Esophagus muscularis mucosa (tissue), 4 donors: ENCODE measurements around the gene NPEPL1. TPM values are rescaled to one million over a fixed set of nuclear protein-coding genes. Genes with fewer than 3 reads are reported as not detected.
"Not testable (repeated sequence)": the region's sequence is repeated elsewhere in the genome, so short reads cannot be mapped to it uniquely, and the experiment has no call there.

ENCODE experiments used
- DNase-seq: peaks from one replicate; pipeline ENCODE4 v3.0.0-alpha.2; 2017; ENCODE audit errors: extremely low spot score
- H3K27ac ChIP-seq, 4 donors: fragments of 200-600 bp; sonication (generic); replicated peaks in 1 of 4; 1 replicate in 3 of 4; 2 replicates in 1 of 4; pipeline ENCODE4 v1.5.1; 2016 to 2019; ENCODE audit warnings: mild to moderate bottlenecking in 1 of 4
- H3K27me3 ChIP-seq, 4 donors: fragments of 200-600 bp; sonication (generic); one replicate each; pipeline versions ENCODE4 v1.5.1 to v1.6.0; 2016 to 2019
- H3K36me3 ChIP-seq, 4 donors: fragments of 200-600 bp; sonication (generic); one replicate each; pipeline ENCODE4 v1.5.1; 2016 to 2019
- H3K4me1 ChIP-seq, 4 donors: fragments of 200-600 bp; sonication (generic); one replicate each; pipeline ENCODE4 v1.5.1; 2016 to 2019
- H3K4me3 ChIP-seq, 4 donors: fragments of 200-600 bp; sonication (generic); 1 replicate in 2 of 4; 2 replicates in 2 of 4; pipeline ENCODE4 v1.5.1; 2016 to 2019; ENCODE audit warnings: mild to moderate bottlenecking in 4 of 4, moderate library complexity in 1 of 4
- H3K9me3 ChIP-seq, 4 donors: fragments of 200-600 bp; sonication (generic); 1 replicate in 3 of 4; 2 replicates in 1 of 4; pipeline ENCODE4 v1.5.1; 2016 to 2019
- EP300 ChIP-seq: sonication (generic); formaldehyde crosslinking; IDR thresholded peaks from one replicate; pipeline ENCODE4 v1.6.1; 2017; ENCODE audit warnings: antibody characterized with exemption
- POLR2A ChIP-seq: fragments of 450-650 bp; IDR thresholded peaks from one replicate; pipeline ENCODE4 v1.6.1; 2017; ENCODE audit warnings: antibody characterized with exemption, moderate library complexity, mild to moderate bottlenecking, low read depth
- POLR2AphosphoS5 ChIP-seq, 2 donors: sonication (generic); formaldehyde crosslinking; IDR thresholded peaks; one replicate each; pipeline ENCODE4 v1.6.1; 2017; ENCODE audit warnings: antibody characterized with exemption in 2 of 2
- WGBS: methylation state at CpG from one replicate; pipeline ENCODE4 v1.1.5; 2018; 5-methylcytosine and 5-hydroxymethylcytosine counted together
- intact Hi-C: fragments of 100-400 bp; cut with DNase I; formaldehyde crosslinking; loops from one replicate; pipeline ENCODE4 v1.15.1; 2023
- total RNA-seq, 4 donors: library from RNA; depleted of rRNA; stranded (reverse); fragments of >200 nt; gene quantifications; one replicate each; pipeline versions ENCODE4 v1.1.0 to v1.2.1, GENCODE V29; 2016
- TF ChIP-seq, protein P1 (sequence below), 3 experiments: fragments of 200-600 bp in 2 of 3; fragments of 450-650 bp in 1 of 3; sonication (generic) in 2 of 3; IDR thresholded peaks; one replicate each; pipeline ENCODE4 v1.5.1; 2017 to 2019; ENCODE audit warnings: antibody characterized with exemption in 3 of 3, mild to moderate bottlenecking in 2 of 3, moderate library complexity in 1 of 3

Gene NPEPL1
- total RNA-seq, 4 donors from 2014 or later = 29.0 to 59.0 (median 50.5) TPM

DNA sequence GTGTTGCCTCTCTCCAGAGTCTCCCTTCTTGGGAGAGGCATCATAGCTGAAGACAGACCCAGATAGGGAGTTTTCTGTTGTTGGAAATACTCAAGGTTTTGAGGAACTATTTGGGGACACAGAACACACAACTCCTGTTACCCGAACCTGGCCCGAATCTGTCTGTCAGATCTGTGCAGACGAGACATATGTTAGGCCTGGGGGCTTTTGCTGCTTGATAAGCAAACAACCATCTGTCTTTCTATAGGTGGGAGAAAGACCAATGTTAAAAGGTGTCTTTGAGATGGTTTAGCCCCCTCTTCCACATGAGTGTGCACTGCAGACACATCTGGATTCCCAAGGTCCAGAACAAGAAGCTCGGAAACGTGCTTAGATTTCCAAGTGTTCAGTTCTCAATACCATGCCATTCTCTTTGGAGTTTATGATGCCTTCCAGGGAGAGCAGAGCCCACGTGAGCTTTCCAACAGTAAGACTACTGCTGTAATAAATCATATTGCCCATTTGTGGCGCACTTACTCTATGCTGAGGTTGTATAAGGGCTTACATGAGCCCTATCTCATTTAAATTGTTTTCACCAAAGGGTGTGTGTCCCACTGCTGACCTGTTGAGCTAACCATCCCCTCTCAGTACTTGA is 45.3 kb upstream of the NPEPL1 start:
- no peak for DNase-seq

DNA sequence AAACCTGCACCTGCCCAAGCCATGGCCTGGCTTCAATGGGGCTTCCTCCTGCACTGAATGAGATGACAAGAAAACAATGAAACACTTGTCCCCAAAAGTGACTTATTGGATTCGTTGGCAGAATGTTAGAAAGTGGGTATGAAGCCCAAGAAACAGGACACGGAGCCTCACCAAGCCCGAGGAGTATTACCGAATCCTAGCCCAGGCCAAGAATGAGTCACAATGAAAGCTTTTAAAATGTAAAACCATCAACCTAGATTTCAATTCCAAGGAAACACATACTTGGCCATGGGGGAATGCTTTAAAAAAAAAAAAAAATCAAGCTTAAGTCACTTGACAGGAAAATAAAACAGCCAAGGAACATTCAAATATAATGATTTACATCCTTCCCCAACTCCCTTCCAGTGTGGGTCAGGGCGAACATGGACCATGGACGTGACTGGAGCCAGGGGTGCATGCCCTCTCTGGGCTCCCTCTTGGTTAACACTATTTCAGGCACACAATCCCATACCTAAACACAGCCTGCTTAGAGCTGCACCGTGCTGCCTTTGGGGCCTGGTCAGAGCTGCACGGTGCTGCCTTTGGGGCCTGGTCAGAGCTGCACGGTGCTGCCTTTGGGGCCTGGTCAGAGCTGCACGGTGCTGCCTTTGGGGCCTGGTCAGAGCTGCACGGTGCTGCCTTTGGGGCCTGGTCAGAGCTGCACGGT is 44.7 kb upstream of the NPEPL1 start:
- H3K36me3 ChIP-seq = no peaks in the 10 kb centered on the region
- intact Hi-C loops = loop anchor here (2.0 kb wide), 1 partner anchor 409 kb away; no protein-coding TSS in a partner anchor
- H3K27me3 ChIP-seq = no peaks in the 10 kb centered on the region
- no peaks in the 10 kb centered on the region for H3K9me3 ChIP-seq
- H3K4me3 ChIP-seq = no peak overlapping the region
- TF ChIP-seq POLR2AphosphoS5 (IDR thresholded peaks at IDR 0.05) = peak in 1 of 2 donors; percentile 27
- TF ChIP-seq POLR2A = no peak
- DNase-seq = peak; percentile 90
- WGBS = 47% methylated on average over 7 of the region's 12 CpGs
- peaks cover 12 to 67% (median 60%) of the 10 kb centered on the region in 4 donors for H3K4me1 ChIP-seq
- H3K27ac ChIP-seq = peak overlapping the region; percentile 79 to 98 (median 92)

More for the DNA sequence above, 45.3 kb upstream of the NPEPL1 start:
- no peaks in the 10 kb centered on the region for H3K27me3 ChIP-seq
- 86% methylated on average over 7 of the region's 7 CpGs for WGBS
- H3K27ac ChIP-seq = peak overlapping the region; percentile 79 to 98 (median 92)
- no peaks in the 10 kb centered on the region for H3K36me3 ChIP-seq
- no peak overlapping the region for H3K4me3 ChIP-seq
- TF ChIP-seq POLR2A (no peak), EP300 (no peak), POLR2AphosphoS5 (IDR thresholded peaks at IDR 0.05) (no peak)
- TF ChIP-seq, protein P1, sequence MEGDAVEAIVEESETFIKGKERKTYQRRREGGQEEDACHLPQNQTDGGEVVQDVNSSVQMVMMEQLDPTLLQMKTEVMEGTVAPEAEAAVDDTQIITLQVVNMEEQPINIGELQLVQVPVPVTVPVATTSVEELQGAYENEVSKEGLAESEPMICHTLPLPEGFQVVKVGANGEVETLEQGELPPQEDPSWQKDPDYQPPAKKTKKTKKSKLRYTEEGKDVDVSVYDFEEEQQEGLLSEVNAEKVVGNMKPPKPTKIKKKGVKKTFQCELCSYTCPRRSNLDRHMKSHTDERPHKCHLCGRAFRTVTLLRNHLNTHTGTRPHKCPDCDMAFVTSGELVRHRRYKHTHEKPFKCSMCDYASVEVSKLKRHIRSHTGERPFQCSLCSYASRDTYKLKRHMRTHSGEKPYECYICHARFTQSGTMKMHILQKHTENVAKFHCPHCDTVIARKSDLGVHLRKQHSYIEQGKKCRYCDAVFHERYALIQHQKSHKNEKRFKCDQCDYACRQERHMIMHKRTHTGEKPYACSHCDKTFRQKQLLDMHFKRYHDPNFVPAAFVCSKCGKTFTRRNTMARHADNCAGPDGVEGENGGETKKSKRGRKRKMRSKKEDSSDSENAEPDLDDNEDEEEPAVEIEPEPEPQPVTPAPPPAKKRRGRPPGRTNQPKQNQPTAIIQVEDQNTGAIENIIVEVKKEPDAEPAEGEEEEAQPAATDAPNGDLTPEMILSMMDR (IDR thresholded peaks at IDR 0.05) = no peak
- H3K9me3 ChIP-seq = no peaks in the 10 kb centered on the region
- H3K4me1 ChIP-seq = peaks cover 7 to 63% (median 54%) of the 10 kb centered on the region in 4 donors
- intact Hi-C loops = loop anchor here (2.0 kb wide), 1 partner anchor 408 kb away; no protein-coding TSS in a partner anchor

DNA sequence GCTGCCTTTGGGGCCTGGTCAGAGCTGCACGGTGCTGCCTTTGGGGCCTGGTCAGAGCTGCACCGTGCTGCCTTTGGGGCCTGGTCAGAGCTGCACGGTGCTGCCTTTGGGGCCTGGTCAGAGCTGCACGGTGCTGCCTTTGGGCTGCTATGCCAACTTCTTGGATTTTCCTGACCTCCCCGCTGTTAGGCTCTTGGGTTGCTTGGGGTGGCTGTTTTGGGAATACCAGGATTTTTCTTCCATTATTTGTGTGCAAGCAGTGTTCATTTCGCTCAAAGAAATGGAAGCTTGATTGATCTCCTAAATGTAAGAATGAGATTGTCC is 44.1 kb upstream of the NPEPL1 start:
- peak overlapping the region; percentile 88 to 98 (median 95) for H3K27ac ChIP-seq
- H3K9me3 ChIP-seq, intact Hi-C loops, DNase-seq, H3K4me3 ChIP-seq, H3K36me3 ChIP-seq, H3K27me3 ChIP-seq: not testable (repeated sequence)
- peaks cover 17 to 72% (median 65%) of the 10 kb centered on the region in 4 donors for H3K4me1 ChIP-seq
- WGBS = 77% methylated on average over 5 of the region's 6 CpGs

DNA sequence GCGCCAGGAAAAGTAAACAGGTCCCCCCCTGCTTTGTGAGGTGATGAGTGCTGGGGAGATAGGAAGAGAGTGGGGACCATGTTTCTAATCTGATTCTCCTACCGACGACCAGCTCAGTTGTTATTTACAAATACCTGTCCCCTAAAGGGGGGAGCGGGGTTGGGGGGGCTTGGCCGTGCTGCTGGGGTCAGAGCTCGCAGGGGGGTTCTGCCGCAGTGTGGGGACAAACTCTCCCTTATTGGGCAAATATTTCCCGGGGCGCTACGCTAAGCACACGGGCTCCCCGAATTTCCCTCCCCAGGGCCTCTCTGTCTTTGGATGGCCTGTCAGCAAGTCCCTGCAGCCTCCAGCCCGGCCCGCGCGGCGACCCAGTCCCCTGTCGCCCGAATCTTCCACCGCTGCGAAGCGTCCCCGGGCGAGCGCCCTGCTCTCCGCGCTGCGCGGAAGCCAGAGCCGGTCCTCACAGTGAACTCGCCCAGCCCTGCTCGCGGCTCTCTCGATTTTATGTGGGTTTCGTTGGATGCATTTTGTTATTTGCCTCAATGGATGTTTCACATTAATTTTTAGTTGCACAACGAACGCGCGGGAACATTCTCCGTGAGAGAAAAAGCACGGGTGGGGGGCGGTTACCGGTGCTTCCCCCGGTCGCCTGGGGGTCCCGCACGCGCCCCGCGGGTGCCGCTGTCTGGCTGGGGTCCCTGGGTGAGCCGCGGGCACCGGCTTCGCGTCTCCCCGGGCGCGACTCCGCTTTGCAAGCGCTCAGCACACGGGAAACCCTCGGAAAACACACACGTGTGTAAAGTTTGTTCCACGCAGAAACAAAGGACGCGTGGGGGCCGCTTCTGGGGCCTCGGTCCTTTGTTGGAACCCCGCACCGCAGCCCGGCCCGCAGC is 43.1 kb upstream of the NPEPL1 start:
- TF ChIP-seq POLR2A (no peak), POLR2AphosphoS5 (IDR thresholded peaks at IDR 0.05) (no peak), EP300 (no peak)
- TF ChIP-seq, protein P1 (IDR thresholded peaks at IDR 0.05) = no peak
- WGBS = 56% methylated on average over 36 of the region's 73 CpGs
- intact Hi-C loops = loop anchor here (2.0 to 5.0 kb wide), 3 partner anchors 43 to 167 kb away; partner anchors contain the start of gene NPEPL1
- Histone ChIP-seq H3K9me3 (no peaks in the 10 kb centered on the region), H3K27ac (peak overlapping the region; percentile 88 to 98 (median 95)), H3K4me3 (peak overlapping the region; percentile 81 to 88 (median 84)), H3K4me1 (peaks cover 25 to 83% (median 76%) of the 10 kb centered on the region in 4 donors), H3K36me3 (no peaks in the 10 kb centered on the region), H3K27me3 (no peaks in the 10 kb centered on the region)
- peak; percentile 91 for DNase-seq

DNA sequence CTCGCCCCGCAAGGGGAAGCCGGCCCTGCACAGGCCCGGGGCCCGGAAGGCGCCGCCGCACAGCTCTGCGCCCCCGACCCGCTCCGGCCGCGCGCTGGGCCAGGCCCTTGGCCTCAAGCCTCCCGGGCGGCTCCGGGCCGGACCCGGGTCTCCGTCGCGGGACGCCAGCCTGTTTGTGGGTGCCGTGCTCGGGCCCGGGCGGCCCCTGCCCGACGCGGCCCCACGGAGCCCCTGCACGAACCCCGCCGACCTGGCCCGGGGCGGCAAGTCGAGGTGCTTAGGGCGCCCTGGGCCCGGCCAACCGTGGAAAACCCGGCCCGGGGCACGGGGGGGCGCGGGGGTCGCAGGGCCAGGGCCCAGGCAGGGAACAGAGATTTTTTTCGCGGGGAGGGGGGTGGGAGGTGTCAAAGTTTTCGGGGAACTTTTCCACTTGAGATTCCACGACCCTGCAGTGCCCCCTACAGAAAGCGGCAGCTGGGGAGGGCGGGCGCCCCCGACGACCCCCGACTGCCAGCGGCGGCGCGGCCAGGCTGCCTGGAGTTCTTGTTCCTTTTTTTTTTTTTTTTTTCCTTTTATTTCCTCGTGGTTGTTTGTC is 42.3 kb upstream of the NPEPL1 start:
- WGBS = under 1% methylated on average over 23 of the region's 62 CpGs
- H3K27me3 ChIP-seq = no peaks in the 10 kb centered on the region
- peaks cover 32 to 84% (median 77%) of the 10 kb centered on the region in 4 donors for H3K4me1 ChIP-seq
- H3K27ac ChIP-seq = peak overlapping the region; percentile 88 to 98 (median 95)
- TF ChIP-seq POLR2A (no peak), POLR2AphosphoS5 (IDR thresholded peaks at IDR 0.05) (no peak), EP300 (no peak)
- TF ChIP-seq, protein P1 (IDR thresholded peaks at IDR 0.05) = no peak
- peak overlapping the region; percentile 81 to 88 (median 84) for H3K4me3 ChIP-seq
- intact Hi-C loops = loop anchor here (2.0 to 5.0 kb wide), 3 partner anchors 43 to 168 kb away; partner anchors contain the start of gene NPEPL1
- no peaks in the 10 kb centered on the region for H3K9me3 ChIP-seq
- H3K36me3 ChIP-seq = no peaks in the 10 kb centered on the region
- peak; percentile 85 for DNase-seq
